ENCODE results near the gene TEX19. TPM values are rescaled to one million over a fixed set of nuclear protein-coding genes. Genes with fewer than 3 reads are reported as not detected.

Gene TEX19
- total RNA-seq, 4 donors from 2014 or later: not detected

- 52% methylated on average over 12 of the region's 28 CpGs for WGBS
Observed at GRCh38 chr17:82330322-82331239, 28.5 kb upstream of the TEX19 start.

DNA sequence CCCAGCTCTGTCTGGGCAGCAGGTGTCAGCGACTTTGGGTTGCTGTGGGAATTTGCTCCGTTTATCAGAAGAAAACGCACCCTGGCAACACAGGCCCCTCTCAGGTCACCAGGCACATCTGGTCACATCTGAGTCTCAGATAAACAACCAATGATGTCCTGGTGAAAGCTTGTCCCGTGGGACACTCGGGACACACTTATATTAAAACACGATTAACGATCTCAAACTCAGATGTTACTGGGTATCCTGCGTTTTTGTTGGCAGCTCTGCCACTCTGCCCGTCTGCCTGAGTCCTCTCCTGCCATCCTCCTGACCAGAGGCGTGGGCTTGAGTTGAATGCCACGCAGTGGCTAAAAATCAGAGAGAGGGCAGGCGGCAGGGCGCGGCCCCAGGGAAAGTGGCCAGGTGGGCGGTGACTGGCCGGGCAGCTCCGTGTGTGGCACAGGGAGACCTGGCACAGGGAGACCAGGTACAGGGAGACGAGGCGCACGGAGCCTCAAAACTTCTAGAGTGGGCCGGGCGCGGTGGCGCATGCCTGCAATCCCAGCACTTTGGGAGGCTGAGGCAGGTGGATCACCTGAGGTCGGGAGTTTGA, 27.6 kb upstream of the TEX19 start:
- H3K27ac ChIP-seq: no peak overlapping the region
- no peaks in the 10 kb centered on the region for H3K27me3 ChIP-seq
- H3K9me3 ChIP-seq: no peaks in the 10 kb centered on the region
- H3K4me1 ChIP-seq: peaks cover 69% of the 10 kb centered on the region
- H3K36me3 ChIP-seq: no peaks in the 10 kb centered on the region
- H3K4me3 ChIP-seq: no peak overlapping the region
- DNase-seq (ENCODE audit: low spot score in 2 of 2): no peak
- TF ChIP-seq POLR2AphosphoS5 (IDR thresholded peaks at IDR 0.05): no peak
- no peak for TF ChIP-seq EP300 (IDR thresholded peaks at IDR 0.05)
- TF ChIP-seq CTCF (IDR thresholded peaks at IDR 0.05): no peak
- WGBS: 76% methylated on average over 22 of the region's 25 CpGs

More at GRCh38 chr17:82330322-82331239, 28.5 kb upstream of the TEX19 start:
- H3K9me3 ChIP-seq: no peaks in the 10 kb centered on the region
- no peaks in the 10 kb centered on the region for H3K36me3 ChIP-seq
- no peak for DNase-seq (ENCODE audit: low spot score in 2 of 2)
- no peak overlapping the region for H3K4me3 ChIP-seq
- no peaks in the 10 kb centered on the region for H3K27me3 ChIP-seq
- H3K4me1 ChIP-seq: peaks cover 61% of the 10 kb centered on the region
- H3K27ac ChIP-seq: no peak overlapping the region
- no peak for TF ChIP-seq POLR2A (IDR thresholded peaks at IDR 0.05)
- no peak for TF ChIP-seq EP300 (IDR thresholded peaks at IDR 0.05)
- TF ChIP-seq CTCF (IDR thresholded peaks at IDR 0.05): no peak
- TF ChIP-seq POLR2AphosphoS5 (IDR thresholded peaks at IDR 0.05): no peak

DNA sequence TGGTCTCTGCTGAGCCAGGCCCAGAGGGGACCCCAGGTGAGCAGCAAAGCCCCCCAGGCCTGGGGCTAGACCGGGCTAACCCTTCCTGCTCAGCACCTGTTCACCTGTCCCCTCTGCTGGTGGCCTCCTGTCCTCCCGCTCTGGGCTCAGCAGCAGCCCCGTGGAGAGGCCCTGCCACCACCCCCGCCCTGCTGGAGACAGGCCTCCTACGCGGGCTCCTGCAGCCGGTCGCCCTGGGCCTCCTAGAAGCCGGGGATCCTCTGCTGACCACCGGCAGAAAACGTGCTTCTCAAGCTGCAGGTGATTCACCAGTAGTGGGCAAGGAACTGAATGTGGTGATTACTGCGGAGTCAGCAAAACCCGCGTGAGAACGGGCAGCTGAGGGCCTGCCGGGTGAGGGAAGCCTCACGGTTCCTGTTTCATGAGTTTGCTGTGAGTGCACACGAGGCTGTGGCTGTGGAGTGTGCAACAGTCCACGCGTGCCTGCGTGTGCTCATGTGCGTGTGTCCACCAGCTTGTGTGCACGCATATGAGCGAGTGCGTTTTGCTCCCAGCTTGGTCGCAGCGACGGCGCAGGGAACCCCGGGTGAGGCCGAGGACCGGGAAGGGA, 26.3 kb upstream of the TEX19 start:
- DNase-seq (ENCODE audit: low spot score in 2 of 2): no peak
- H3K9me3 ChIP-seq: no peaks in the 10 kb centered on the region
- H3K27me3 ChIP-seq: peaks cover 7% of the 10 kb centered on the region
- WGBS: 0% methylated on average over 13 of the region's 32 CpGs
- TF ChIP-seq POLR2A (IDR thresholded peaks at IDR 0.05) (no peak), POLR2AphosphoS5 (IDR thresholded peaks at IDR 0.05) (peak in 1 of 3 donors; percentile 34)
- H3K27ac ChIP-seq: peak overlapping the region; percentile 59
- H3K4me1 ChIP-seq: peaks cover 72% of the 10 kb centered on the region
- peak overlapping the region; percentile 62 for H3K4me3 ChIP-seq
- no peaks in the 10 kb centered on the region for H3K36me3 ChIP-seq

- peak in 1 of 2 donors; percentile 91 for DNase-seq (ENCODE audit: low spot score in 2 of 2)
Observed at GRCh38 chr17:82333279-82334171, 25.5 kb upstream of the TEX19 start, which contains the start of gene SECTM1. SECTM1 (minus strand) TSS chr17:82333766; CDS start chr17:82327240, 6,526 bp downstream.

More at GRCh38 chr17:82333279-82334171, 25.5 kb upstream of the TEX19 start, which contains the start of gene SECTM1:
- Histone ChIP-seq H3K9me3 (no peaks in the 10 kb centered on the region), H3K27ac (peak within 1 kb of the TSS; percentile 59), H3K4me1 (peaks cover 69% of the 10 kb centered on the region), H3K36me3 (no peaks in the 10 kb centered on the region), H3K27me3 (peaks cover 7% of the 10 kb centered on the region), H3K4me3 (peak within 1 kb of the TSS; percentile 62)
- TF ChIP-seq EP300 (IDR thresholded peaks at IDR 0.05) (no peak), CTCF (IDR thresholded peaks at IDR 0.05) (no peak), POLR2AphosphoS5 (IDR thresholded peaks at IDR 0.05) (peak in 1 of 3 donors; percentile 49), POLR2A (IDR thresholded peaks at IDR 0.05) (no peak)
- 0% methylated on average over 6 of the region's 90 CpGs for whole genome bisulfite sequencing
